OCI-LY1 (cell line): ENCODE results near the gene OXTR.

Source experiments
- H2AFZ ChIP-seq: fragments of 200-600 bp; sonication (generic), shearing (Covaris generic); 2 replicates; pipeline ENCODE4 v1.6.0; 2014; ENCODE audit warnings: antibody characterized with exemption, mild to moderate bottlenecking, low read length
- H3F3A ChIP-seq: fragments of 200-600 bp; sonication (generic), shearing (Covaris generic); 2 replicates; pipeline ENCODE4 v1.6.0; 2014; ENCODE audit warnings: mild to moderate bottlenecking, antibody characterized with exemption, low read length, moderate library complexity; ENCODE audit not compliant: insufficient read depth
- H3K27ac ChIP-seq: fragments of 200-600 bp; sonication (generic); 2 replicates; pipeline ENCODE4 v1.5.1; 2014; ENCODE audit warnings: low read length, mixed run types, mild to moderate bottlenecking, low read depth; ENCODE audit not compliant: poor library complexity, severe bottlenecking
- H3K27me3 ChIP-seq: fragments of 200-600 bp; sonication (generic); 2 replicates; pipeline ENCODE4 v1.6.0; 2014; ENCODE audit warnings: antibody characterized with exemption, mild to moderate bottlenecking, low read length, moderate library complexity; ENCODE audit not compliant: insufficient read depth
- H3K36me3 ChIP-seq: fragments of 200-600 bp; sonication (generic); 2 replicates; pipeline ENCODE4 v1.6.1; 2014; ENCODE audit warnings: mild to moderate bottlenecking, antibody characterized with exemption, low read length, moderate library complexity, mixed read lengths; ENCODE audit not compliant: insufficient read depth
- H3K4me1 ChIP-seq: fragments of 200-600 bp; sonication (generic); 2 replicates; pipeline ENCODE4 v1.5.1; 2014; ENCODE audit warnings: mild to moderate bottlenecking, low read length, moderate library complexity; ENCODE audit not compliant: insufficient read depth, severe bottlenecking
- H3K4me2 ChIP-seq: fragments of 200-600 bp; sonication (generic), shearing (Covaris generic); 2 replicates; pipeline ENCODE4 v1.6.1; 2014; ENCODE audit warnings: low read length
- H3K4me3 ChIP-seq: fragments of 200-600 bp; sonication (generic); 2 replicates; pipeline ENCODE4 v1.5.1; 2014; ENCODE audit warnings: low read length, low read depth, mild to moderate bottlenecking, mixed read lengths; ENCODE audit not compliant: poor library complexity, severe bottlenecking
- H3K79me2 ChIP-seq: fragments of 200-600 bp; shearing (Covaris generic); 2 replicates; pipeline ENCODE4 v1.6.1; 2016; ENCODE audit warnings: mixed run types, low read length, mixed read lengths; ENCODE audit not compliant: insufficient read depth
- H3K9ac ChIP-seq: fragments of 200-600 bp; sonication (generic), shearing (Covaris generic); 2 replicates; pipeline ENCODE4 v1.6.1; 2014; ENCODE audit warnings: mild to moderate bottlenecking, low read length, mixed read lengths
- H3K9me2 ChIP-seq: fragments of 200-600 bp; sonication (generic), shearing (Covaris generic); 2 replicates; pipeline ENCODE4 v1.6.1; 2014; ENCODE audit warnings: low read depth, mild to moderate bottlenecking, low read length, mixed read lengths
- H3K9me3 ChIP-seq: fragments of 200-600 bp; shearing (Covaris generic); 2 replicates; pipeline ENCODE4 v1.6.1; 2014; ENCODE audit warnings: low read length, mixed read lengths
- H4K20me1 ChIP-seq: fragments of 200-600 bp; sonication (generic), shearing (Covaris generic); 2 replicates; pipeline ENCODE4 v1.6.0; 2016; ENCODE audit warnings: mild to moderate bottlenecking, low read length; ENCODE audit not compliant: insufficient read depth
- CTCF ChIP-seq: fragments of 200-600 bp; sonication (generic), shearing (Covaris generic); IDR thresholded peaks from 2 replicates; pipeline ENCODE4 v1.5.1; 2017; ENCODE audit warnings: mild to moderate bottlenecking, antibody characterized with exemption, low read length, moderate library complexity, mixed read lengths
- EZH2 ChIP-seq: fragments of 200-600 bp; sonication (generic), shearing (Covaris generic); IDR thresholded peaks from 2 replicates; pipeline ENCODE4 v1.8.0; 2017; ENCODE audit warnings: borderline replicate concordance, mixed run types, mild to moderate bottlenecking, antibody characterized with exemption, low read length, moderate library complexity, mixed read lengths

The OXTR gene

DNA sequence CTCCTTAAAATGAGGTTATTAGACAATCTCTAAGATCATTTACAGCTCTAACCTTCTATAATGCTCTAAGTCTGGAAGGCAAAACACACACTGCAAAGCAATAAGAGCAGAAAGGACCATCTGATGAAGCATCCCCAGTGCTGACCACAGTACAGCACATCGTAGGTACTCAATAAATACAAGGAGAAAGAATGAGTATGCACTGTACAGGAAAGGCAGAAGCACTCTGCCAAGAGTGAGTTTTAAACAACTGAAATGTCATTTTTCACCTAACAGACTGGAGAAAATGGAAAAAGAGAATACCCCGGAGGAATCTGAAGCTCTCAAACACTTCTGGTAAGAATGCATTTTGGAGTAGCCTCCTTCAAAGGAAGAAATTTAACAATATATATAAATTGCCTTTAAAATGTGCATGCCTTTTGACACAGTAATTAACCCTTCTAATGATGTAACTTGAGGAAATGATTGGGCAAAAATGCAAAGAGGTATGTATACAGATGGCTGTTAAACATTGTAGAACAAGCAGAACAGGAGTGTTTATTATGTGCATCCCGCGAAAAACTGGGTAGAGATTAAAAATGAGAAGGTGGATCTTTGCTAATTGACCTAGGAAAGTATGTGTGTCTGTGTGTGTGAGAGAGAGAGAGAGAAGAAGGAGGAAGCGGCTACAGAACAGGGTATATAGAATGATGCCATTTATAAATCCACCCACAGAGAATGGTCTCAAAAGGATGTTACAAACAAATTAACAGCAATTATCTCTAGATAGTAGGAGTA lies 8.0 kb upstream of the OXTR start:
- Histone ChIP-seq H3F3A (no peaks in the 10 kb centered on the region), H4K20me1 (no peaks in the 10 kb centered on the region), H3K27ac (no peak overlapping the region), H3K4me1 (no peaks in the 10 kb centered on the region), H2AFZ (no peak overlapping the region), H3K9ac (no peak overlapping the region), H3K9me2 (no peaks in the 10 kb centered on the region), H3K4me2 (no peak overlapping the region), H3K4me3 (no peak overlapping the region), H3K36me3 (no peaks in the 10 kb centered on the region), H3K9me3 (no peaks in the 10 kb centered on the region), H3K27me3 (no peaks in the 10 kb centered on the region), H3K79me2 (no peaks in the 10 kb centered on the region)
- TF ChIP-seq CTCF (no peak), EZH2 (no peak)

- no peaks in the 10 kb centered on the region for H3K4me1 ChIP-seq
- no peaks in the 10 kb centered on the region for H4K20me1 ChIP-seq
- no peaks in the 10 kb centered on the region for H3K79me2 ChIP-seq
- no peaks in the 10 kb centered on the region for H3K9me2 ChIP-seq
- no peaks in the 10 kb centered on the region for H3K36me3 ChIP-seq
- no peak overlapping the region for H3K27ac ChIP-seq
- no peak overlapping the region for H2AFZ ChIP-seq
- H3F3A ChIP-seq = no peaks in the 10 kb centered on the region
- H3K27me3 ChIP-seq = no peaks in the 10 kb centered on the region
- H3K4me3 ChIP-seq = no peak overlapping the region
- no peak overlapping the region for H3K4me2 ChIP-seq
- H3K9ac ChIP-seq = no peak overlapping the region
- no peak for TF ChIP-seq CTCF
- TF ChIP-seq EZH2 = no peak
- no peaks in the 10 kb centered on the region for H3K9me3 ChIP-seq
These were observed 7.0 kb upstream of the OXTR start for GRCh38 chr3:8776406-8776805.

GRCh38 chr3:8775602-8776001 lies 6.2 kb upstream of the OXTR start:
- no peak overlapping the region for H2AFZ ChIP-seq
- H4K20me1 ChIP-seq = no peaks in the 10 kb centered on the region
- no peak overlapping the region for H3K4me2 ChIP-seq
- H3K9me2 ChIP-seq = no peaks in the 10 kb centered on the region
- H3K4me3 ChIP-seq = no peak overlapping the region
- no peak overlapping the region for H3K9ac ChIP-seq
- H3F3A ChIP-seq = no peaks in the 10 kb centered on the region
- H3K79me2 ChIP-seq = no peaks in the 10 kb centered on the region
- no peaks in the 10 kb centered on the region for H3K4me1 ChIP-seq
- H3K27me3 ChIP-seq = no peaks in the 10 kb centered on the region
- TF ChIP-seq CTCF (no peak), EZH2 (no peak)
- no peak overlapping the region for H3K27ac ChIP-seq
- H3K36me3 ChIP-seq = no peaks in the 10 kb centered on the region
- no peaks in the 10 kb centered on the region for H3K9me3 ChIP-seq
